DND-41 (cell line): ENCODE data around the gene CLEC9A.

Experiments
- CTCF ChIP-seq: IDR thresholded peaks from 2 replicates; pipeline ENCODE4 v1.5.1; 2012; ENCODE audit warnings: borderline replicate concordance, low read length, moderate library complexity, mild to moderate bottlenecking; ENCODE audit not compliant: poor library complexity, severe bottlenecking; ENCODE audit errors: extremely low read depth
- EZH2 ChIP-seq: IDR thresholded peaks from 3 replicates; pipeline ENCODE4 v1.6.1; 2012; ENCODE audit warnings: borderline replicate concordance, low read depth, mild to moderate bottlenecking, moderate library complexity, low read length, inconsistent platforms; ENCODE audit not compliant: severe bottlenecking

DNA sequence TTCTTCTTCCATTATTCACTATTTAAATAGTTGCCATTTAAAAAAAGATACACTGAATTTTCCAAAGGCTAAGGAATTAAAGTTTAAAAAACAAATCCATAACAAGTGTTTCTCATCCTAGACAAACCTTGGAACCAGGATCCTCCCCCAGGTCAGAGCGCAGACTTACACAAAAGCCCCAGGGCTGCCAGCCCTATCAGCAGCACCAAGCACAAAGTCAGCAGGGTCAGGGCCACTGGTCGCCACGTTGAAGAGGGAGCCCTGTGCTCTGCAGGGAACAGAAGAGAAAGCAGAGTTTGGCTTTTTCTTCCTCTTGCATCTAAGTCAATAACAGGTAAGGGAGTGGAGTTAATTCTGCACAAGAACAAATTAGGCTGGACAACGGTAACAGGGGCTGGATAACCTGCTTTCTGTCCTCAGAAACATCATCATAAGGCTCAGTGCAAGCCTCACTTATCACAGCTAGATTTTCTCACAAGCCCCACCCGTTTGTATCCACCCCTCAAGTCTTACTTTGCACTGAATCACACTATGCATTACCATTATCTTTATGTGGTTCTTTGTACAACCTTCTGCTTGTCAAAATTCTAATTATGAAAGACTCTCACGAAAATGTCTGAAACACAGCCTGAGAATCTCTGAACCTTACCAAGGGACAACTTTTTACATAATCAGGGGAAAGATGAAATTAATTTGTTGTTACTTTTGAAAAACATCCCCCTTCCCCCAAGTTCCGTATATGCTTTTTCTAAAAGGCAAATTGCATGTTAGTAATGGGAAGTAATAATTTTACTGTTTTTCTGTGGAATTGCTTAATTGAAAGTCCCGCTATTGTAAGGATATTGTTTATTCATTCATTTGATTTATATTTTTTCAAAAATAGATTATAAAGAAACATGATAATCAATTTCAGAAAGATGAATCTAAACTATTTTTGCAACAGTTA lies 58.7 kb downstream of the CLEC9A start:
- TF ChIP-seq CTCF (no peak), EZH2 (no peak)
